Spleen (tissue), 11 donors: Measurements from ENCODE around the gene UNC119B. TPM values are rescaled to one million over a fixed set of nuclear protein-coding genes. Genes with fewer than 3 reads are reported as not detected.

ENCODE experiments used
- DNase-seq: peaks from one replicate; pipeline ENCODE4 v3.0.0-alpha.2; 2020
- H3K27ac ChIP-seq, 8 donors: fragments of 200-600 bp; sonication (generic) in 7 of 8; 1 replicate in 4 of 8; 2 replicates in 4 of 8; pipeline versions ENCODE4 v1.5.0 to v1.8.0; 2016 to 2021; ENCODE audit warnings: inconsistent platforms in 4 of 8, mild to moderate bottlenecking in 4 of 8, moderate library complexity in 1 of 8
- H3K27me3 ChIP-seq, 7 donors: fragments of 200-600 bp; sonication (generic) in 6 of 7; replicated peaks in 1 of 7; 1 replicate in 4 of 7; 2 replicates in 3 of 7; pipeline versions ENCODE4 v1.5.0 to v1.8.0; 2016 to 2021; ENCODE audit warnings: inconsistent platforms in 3 of 7, mild to moderate bottlenecking in 1 of 7
- H3K36me3 ChIP-seq, 6 donors: fragments of 200-600 bp; sonication (generic) in 5 of 6; 1 replicate in 4 of 6; 2 replicates in 2 of 6; pipeline versions ENCODE4 v1.5.0 to v1.8.0; 2016 to 2021; ENCODE audit warnings: inconsistent platforms in 2 of 6
- H3K4me1 ChIP-seq, 6 donors: fragments of 200-600 bp; sonication (generic) in 5 of 6; 1 replicate in 3 of 6; 2 replicates in 3 of 6; pipeline versions ENCODE4 v1.5.0 to v1.8.0; 2016 to 2021; ENCODE audit warnings: inconsistent platforms in 3 of 6
- H3K4me3 ChIP-seq, 8 donors: fragments of 200-600 bp; sonication (generic) in 7 of 8; 1 replicate in 4 of 8; 2 replicates in 4 of 8; pipeline versions ENCODE4 v1.5.0 to v1.8.0; 2016 to 2021; ENCODE audit warnings: inconsistent platforms in 4 of 8, mild to moderate bottlenecking in 4 of 8, moderate library complexity in 2 of 8
- H3K9me3 ChIP-seq, 8 donors: fragments of 200-600 bp; sonication (generic) in 7 of 8; 1 replicate in 4 of 8; 2 replicates in 4 of 8; pipeline versions ENCODE4 v1.5.0 to v1.8.0; 2016 to 2021; ENCODE audit warnings: inconsistent platforms in 4 of 8
- CTCF ChIP-seq, 11 experiments: fragments of 200-600 bp in 7 of 11; fragments of 450-650 bp in 4 of 11; sonication (generic) in 4 of 11; IDR thresholded peaks in 8 of 11; conservative IDR thresholded peaks in 3 of 11; 1 replicate in 7 of 11; 2 replicates in 4 of 11; pipeline versions ENCODE4 v1.4.0 to v1.8.0; 2016 to 2021; ENCODE audit warnings: antibody characterized with exemption in 11 of 11, inconsistent platforms in 4 of 11, mild to moderate bottlenecking in 1 of 11
- POLR2A ChIP-seq, 3 donors: fragments of 450-650 bp; IDR thresholded peaks; one replicate each; pipeline ENCODE4 v1.5.1; 2017; ENCODE audit warnings: antibody characterized with exemption in 3 of 3, mild to moderate bottlenecking in 1 of 3
- POLR2AphosphoS5 ChIP-seq, 3 donors: sonication (generic); formaldehyde crosslinking; IDR thresholded peaks; one replicate each; pipeline ENCODE4 v1.5.1; 2017; ENCODE audit warnings: antibody characterized with exemption in 3 of 3
- WGBS, 5 donors: extraction: QIAGEN DNeasy Blood & Tissue Kit in 3 of 5; methylation state at CpG; one replicate each; pipeline versions ENCODE4 v1.1.5 to v1.1.7; 2013 to 2018; 5-methylcytosine and 5-hydroxymethylcytosine counted together
- intact Hi-C: fragments of 100-400 bp; cut with DNase I; formaldehyde crosslinking; loops from one replicate; pipeline ENCODE4 v1.15.0; 2023; ENCODE audit warnings: low total_unique reads
- polyA plus RNA-seq, 3 donors: library from polyadenylated mRNA; stranded (reverse); fragments of 200-250 nt; gene quantifications; one replicate each; pipeline ENCODE4 v1.2.1, GENCODE V29; 2013
- total RNA-seq, 7 donors: library from RNA; depleted of rRNA in 3 of 7; stranded (reverse); fragments of >200 nt in 3 of 7; fragmentation: NEBNext Ultra II Directional in 4 of 7; extraction: Animal tissue kit (Norgen Biotek cat#: 25700) in 4 of 7; gene quantifications; one replicate each; pipeline versions ENCODE4 v1.1.0 to v1.2.1, GENCODE V29; 2016 to 2021
- donor health status: healthy with polysubstance abuse.
- donor health status: DM: no; HTN: no; CAD: no; lungs with moderate emphysema.
- donor health status: DM: no; HTN: no; CAD: no.
- donor health status: Bipolar disorder and iron deficiency.
- donor health status: healthy.
- donor health status: DM: no; HTN: no; CAD: no.
- donor health status: DM: yes; HTN: yes; CAD: no.

The UNC119B gene
- total and polyA plus RNA-seq, 10 donors = 5.5 to 32.2 (median 20.0) TPM

GRCh38 chr12:120719072-120719471 lies 8.8 kb downstream of the UNC119B start:
- peaks cover 0 to 35% (median 12%) of the 10 kb centered on the region in 6 donors for H3K4me1 ChIP-seq
- intact Hi-C loops = no loop called here
- peaks cover 13 to 100% (median 78%) of the 10 kb centered on the region in 6 donors for H3K36me3 ChIP-seq
- WGBS, 5 donors = 87 to 94% (median 93%) methylated on average over 2 of the region's 2 CpGs
- no peaks in the 10 kb centered on the region for H3K9me3 ChIP-seq
- no peak overlapping the region for H3K4me3 ChIP-seq
- no peaks in the 10 kb centered on the region for H3K27me3 ChIP-seq
- no peak for TF ChIP-seq CTCF (IDR thresholded peaks at IDR 0.05 in 8 of 11, conservative IDR thresholded peaks at IDR 0.05 in 3 of 11)
- TF ChIP-seq POLR2AphosphoS5 (IDR thresholded peaks at IDR 0.05) = no peak
- TF ChIP-seq POLR2A (IDR thresholded peaks at IDR 0.05) = no peak
- no peak overlapping the region for H3K27ac ChIP-seq
- no peak for DNase-seq

GRCh38 chr12:120719496-120720233 lies 9.4 kb downstream of the UNC119B start:
- TF ChIP-seq CTCF (IDR thresholded peaks at IDR 0.05 in 8 of 11, conservative IDR thresholded peaks at IDR 0.05 in 3 of 11) = no peak
- TF ChIP-seq POLR2AphosphoS5 (IDR thresholded peaks at IDR 0.05) = no peak
- TF ChIP-seq POLR2A (IDR thresholded peaks at IDR 0.05) = no peak
- Histone ChIP-seq H3K27ac (peak overlapping the region in 1 of 8 donors; percentile 26), H3K27me3 (no peaks in the 10 kb centered on the region), H3K4me1 (peaks cover 0 to 38% (median 12%) of the 10 kb centered on the region in 6 donors), H3K4me3 (no peak overlapping the region), H3K9me3 (no peaks in the 10 kb centered on the region), H3K36me3 (peaks cover 13 to 99% (median 73%) of the 10 kb centered on the region in 6 donors)
- intact Hi-C loops = loop anchor here (10.0 kb wide), 1 partner anchor 245 kb away; no protein-coding TSS in a partner anchor
- DNase-seq = peak; percentile 41
- WGBS, 5 donors = 46 to 76% (median 61%) methylated on average over 11 of the region's 11 CpGs

GRCh38 chr12:120720234-120720986 lies 10.2 kb downstream of the UNC119B start:
- TF ChIP-seq CTCF (IDR thresholded peaks at IDR 0.05 in 8 of 11, conservative IDR thresholded peaks at IDR 0.05 in 3 of 11) (no peak), POLR2AphosphoS5 (IDR thresholded peaks at IDR 0.05) (no peak), POLR2A (IDR thresholded peaks at IDR 0.05) (no peak)
- peaks cover 13 to 92% (median 67%) of the 10 kb centered on the region in 6 donors for H3K36me3 ChIP-seq
- WGBS, 5 donors = 49 to 76% (median 61%) methylated on average over 7 of the region's 7 CpGs
- intact Hi-C loops = loop anchor here (10.0 kb wide), 1 partner anchor 244 kb away; no protein-coding TSS in a partner anchor
- H3K4me1 ChIP-seq = peaks cover 6 to 46% (median 19%) of the 10 kb centered on the region in 6 donors
- no peaks in the 10 kb centered on the region for H3K9me3 ChIP-seq
- peak overlapping the region in 1 of 8 donors; percentile 26 for H3K27ac ChIP-seq
- H3K4me3 ChIP-seq = no peak overlapping the region
- peak; percentile 33 for DNase-seq
- H3K27me3 ChIP-seq = no peaks in the 10 kb centered on the region
